ENCODE results near the gene ASTN2.

The ASTN2 gene

GRCh38 chr9:116998305-116998704 lies 416.6 kb downstream of the ASTN2 start:
- no peak for DNase-seq

GRCh38 chr9:116992865-116993264 lies 422.0 kb downstream of the ASTN2 start:
- no peak for DNase-seq

- DNase-seq: no peak
These were observed 423.8 kb downstream of the ASTN2 start for GRCh38 chr9:116991051-116991450.

- DNase-seq: no peak
These were observed 424.3 kb downstream of the ASTN2 start for GRCh38 chr9:116990592-116990991.

- no peak for DNase-seq
These were observed 427.0 kb downstream of the ASTN2 start for GRCh38 chr9:116987721-116988485.

GRCh38 chr9:116986015-116986414 lies 428.8 kb downstream of the ASTN2 start:
- no peak for DNase-seq

- DNase-seq: no peak
These were observed 429.3 kb downstream of the ASTN2 start for GRCh38 chr9:116985596-116985995.

GRCh38 chr9:116984111-116984510 lies 430.7 kb downstream of the ASTN2 start:
- DNase-seq: no peak

GRCh38 chr9:116980582-116981120 lies 434.2 kb downstream of the ASTN2 start:
- DNase-seq: no peak

GRCh38 chr9:116979456-116979855 lies 435.4 kb downstream of the ASTN2 start:
- DNase-seq: no peak

- DNase-seq: no peak
These were observed 436.7 kb downstream of the ASTN2 start for GRCh38 chr9:116978155-116978554.

GRCh38 chr9:116975126-116975525 lies 439.7 kb downstream of the ASTN2 start:
- DNase-seq: no peak

GRCh38 chr9:116966199-116966598 lies 448.7 kb downstream of the ASTN2 start:
- no peak for DNase-seq

GRCh38 chr9:116964258-116964657 lies 450.6 kb downstream of the ASTN2 start:
- DNase-seq: no peak

GRCh38 chr9:116959809-116960208 lies 455.0 kb downstream of the ASTN2 start:
- no peak for DNase-seq

- DNase-seq: peak; percentile 9
These were observed 456.0 kb downstream of the ASTN2 start for GRCh38 chr9:116958881-116959280.

- DNase-seq: no peak
These were observed 460.1 kb downstream of the ASTN2 start for GRCh38 chr9:116954731-116955130.

GRCh38 chr9:116953271-116953670 lies 461.6 kb downstream of the ASTN2 start:
- DNase-seq: no peak

- DNase-seq: no peak
These were observed 462.4 kb downstream of the ASTN2 start for GRCh38 chr9:116952436-116952810.

- DNase-seq: no peak
These were observed 463.0 kb downstream of the ASTN2 start for GRCh38 chr9:116951588-116952435.

GRCh38 chr9:116945817-116946216 lies 469.0 kb downstream of the ASTN2 start:
- DNase-seq: no peak

GRCh38 chr9:116944714-116945534 lies 469.9 kb downstream of the ASTN2 start:
- DNase-seq: no peak

GRCh38 chr9:116943970-116944369 lies 470.9 kb downstream of the ASTN2 start:
- no peak for DNase-seq

All from NCI-H2029 treated with DMSO at 0.1 percent for 48 hours (cell line).